CD14-positive monocyte (primary cell): ENCODE measurements around the gene ACTL10. TPM values are rescaled to one million over a fixed set of nuclear protein-coding genes. Genes with fewer than 3 reads are reported as not detected.

Experiments
- DNase-seq, 3 donors: peaks; one replicate each; pipeline ENCODE4 v3.0.0-alpha.2; 2011 to 2022
- H2AFZ ChIP-seq: 2 replicates; pipeline ENCODE4 v1.6.0; 2012; ENCODE audit warnings: mild to moderate bottlenecking, low read depth, low read length, inconsistent platforms; ENCODE audit not compliant: insufficient read depth, poor library complexity, severe bottlenecking
- H3K27ac ChIP-seq, 2 donors: 1 replicate in 1 of 2; 2 replicates in 1 of 2; pipeline ENCODE4 v1.5.1; 2012 to 2013; ENCODE audit warnings: low read length in 2 of 2, control low read depth in 1 of 2, inconsistent platforms in 1 of 2, low read depth in 1 of 2, mild to moderate bottlenecking in 1 of 2
- H3K27me3 ChIP-seq, 2 donors: one replicate each; pipeline versions ENCODE4 v1.6.0 to v1.6.1; 2011 to 2013; ENCODE audit warnings: low read length in 2 of 2; ENCODE audit not compliant: control insufficient read depth in 2 of 2, insufficient read depth in 2 of 2
- H3K36me3 ChIP-seq, 2 donors: replicated peaks in 1 of 2; 1 replicate in 1 of 2; 2 replicates in 1 of 2; pipeline versions ENCODE4 v1.5.1 to v1.6.1; 2012 to 2013; ENCODE audit warnings: low read length in 2 of 2, control low read depth in 1 of 2, inconsistent platforms in 1 of 2, mild to moderate bottlenecking in 1 of 2; ENCODE audit not compliant: insufficient read depth in 2 of 2, control insufficient read depth in 1 of 2
- H3K4me1 ChIP-seq, 2 donors: 1 replicate in 1 of 2; 2 replicates in 1 of 2; pipeline versions ENCODE4 v1.5.1 to v1.6.1; 2012 to 2013; ENCODE audit warnings: low read length in 2 of 2, control low read depth in 1 of 2, inconsistent platforms in 1 of 2, mild to moderate bottlenecking in 1 of 2, moderate library complexity in 1 of 2; ENCODE audit not compliant: insufficient read depth in 2 of 2, control insufficient read depth in 1 of 2
- H3K4me2 ChIP-seq: replicated peaks from 2 replicates; pipeline ENCODE3; 2012; ENCODE audit warnings: low read length, moderate library complexity, mild to moderate bottlenecking; ENCODE audit not compliant: poor library complexity, severe bottlenecking; ENCODE audit errors: extremely low read depth
- H3K4me3 ChIP-seq, 3 experiments: fragments of 200-600 bp in 1 of 3; sonication (generic) in 1 of 3; replicated peaks in 1 of 3; 1 replicate in 2 of 3; 2 replicates in 1 of 3; pipeline ENCODE4 v1.5.1; 2011 to 2013; ENCODE audit warnings: low read length in 3 of 3, mild to moderate bottlenecking in 3 of 3, control low read depth in 2 of 3, low read depth in 2 of 3, inconsistent platforms in 1 of 3, moderate library complexity in 1 of 3
- H3K79me2 ChIP-seq: 2 replicates; pipeline ENCODE4 v1.6.0; 2012; ENCODE audit warnings: mild to moderate bottlenecking, control low read depth, inconsistent platforms, low read length, moderate library complexity; ENCODE audit not compliant: insufficient read depth
- H3K9ac ChIP-seq: 2 replicates; pipeline ENCODE4 v1.6.0; 2017; ENCODE audit warnings: low read length, mild to moderate bottlenecking; ENCODE audit not compliant: insufficient read depth, poor library complexity, severe bottlenecking
- H3K9me3 ChIP-seq, 2 donors: replicated peaks in 1 of 2; 1 replicate in 1 of 2; 2 replicates in 1 of 2; pipeline versions ENCODE4 v1.5.1 to v1.6.1; 2012 to 2013; ENCODE audit warnings: low read length in 2 of 2, control low read depth in 1 of 2; ENCODE audit not compliant: control insufficient read depth in 1 of 2, insufficient read depth in 1 of 2
- H4K20me1 ChIP-seq: 2 replicates; pipeline ENCODE4 v1.6.0; 2012; ENCODE audit warnings: mild to moderate bottlenecking, low read length, control low read depth, moderate library complexity; ENCODE audit not compliant: insufficient read depth
- H3K27ac Mint-ChIP-seq, 7 donors: one replicate each; pipeline ENCODE4 v1.8.0; 2020; ENCODE audit warnings: mild to moderate bottlenecking in 7 of 7, mixed read lengths in 7 of 7, moderate library complexity in 6 of 7, inconsistent platforms in 2 of 7
- H3K27me3 Mint-ChIP-seq, 3 donors: one replicate each; pipeline ENCODE4 v1.8.0; 2021 to 2022; ENCODE audit warnings: low read depth in 3 of 3, mild to moderate bottlenecking in 3 of 3, mixed read lengths in 3 of 3, moderate library complexity in 3 of 3, inconsistent platforms in 1 of 3
- H3K36me3 Mint-ChIP-seq, 2 donors: one replicate each; pipeline ENCODE4 v1.8.0; 2020; ENCODE audit warnings: mixed read lengths in 2 of 2, inconsistent platforms in 1 of 2, mild to moderate bottlenecking in 1 of 2
- H3K4me1 Mint-ChIP-seq: one replicate; pipeline ENCODE4 v1.8.0; 2020; ENCODE audit warnings: mild to moderate bottlenecking, mixed read lengths
- H3K4me3 Mint-ChIP-seq, 2 donors: one replicate each; pipeline ENCODE4 v1.8.0; 2020; ENCODE audit warnings: mild to moderate bottlenecking in 2 of 2, mixed read lengths in 2 of 2, moderate library complexity in 1 of 2
- H3K9me3 Mint-ChIP-seq, 7 donors: one replicate each; pipeline ENCODE4 v1.8.0; 2020 to 2022; ENCODE audit warnings: mixed read lengths in 7 of 7, mild to moderate bottlenecking in 6 of 7, moderate library complexity in 6 of 7, inconsistent platforms in 2 of 7
- CTCF ChIP-seq: fragments of 200-600 bp; IDR thresholded peaks from one replicate; pipeline ENCODE4 v1.8.0; 2022; ENCODE audit warnings: antibody characterized with exemption, mild to moderate bottlenecking
- WGBS: methylation state at CpG from one replicate; pipeline ENCODE4 v1.1.5; 2013; ENCODE audit warnings: missing lambda C conversion rate; ENCODE audit not compliant: insufficient coverage; 5-methylcytosine and 5-hydroxymethylcytosine counted together
- intact Hi-C, 2 donors: fragments of 100-400 bp; cut with micrococcal nuclease; formaldehyde crosslinking; loops; one replicate each; pipeline versions ENCODE4 v1.15.0 to v1.15.1; 2023
- polyA plus RNA-seq, 3 donors: library from polyadenylated mRNA; depleted of rRNA in 1 of 3; unstranded in 2 of 3; stranded (reverse) in 1 of 3; fragments of 300-500 nt in 2 of 3; fragments of >200 nt in 1 of 3; fragmentation: Illumina TruSeq in 2 of 3; gene quantifications; 1 replicate in 2 of 3; 2 replicates in 1 of 3; pipeline ENCODE4 v1.2.3, GENCODE V29; 2012 to 2021

ACTL10 gene
- polyA plus RNA-seq, 3 donors, result 0.31 to 1.2 (median 1.1) TPM

GRCh38 chr20:33654680-33655161 is 12.0 kb upstream of the ACTL10 start:
- H3K4me3 Mint-ChIP-seq, result no peak overlapping the region
- Histone ChIP-seq H3K9ac (no peak overlapping the region), H3K4me3 (no peak overlapping the region), H3K36me3 (no peaks in the 10 kb centered on the region), H2AFZ (no peak overlapping the region), H3K27me3 (no peaks in the 10 kb centered on the region), H4K20me1 (no peaks in the 10 kb centered on the region), H3K9me3 (no peaks in the 10 kb centered on the region), H3K27ac (no peak overlapping the region), H3K4me2 (no peak overlapping the region), H3K79me2 (no peaks in the 10 kb centered on the region), H3K4me1 (no peaks in the 10 kb centered on the region)
- H3K9me3 Mint-ChIP-seq, result no peaks in the 10 kb centered on the region
- intact Hi-C loops, result no loop called here
- peaks cover 0 to 3% of the 10 kb centered on the region in 2 donors for H3K36me3 Mint-ChIP-seq
- peaks cover 6% of the 10 kb centered on the region for H3K4me1 Mint-ChIP-seq
- DNase-seq, result no peak
- WGBS, result 86% methylated on average over 14 of the region's 14 CpGs
- no peak overlapping the region for H3K27ac Mint-ChIP-seq
- H3K27me3 Mint-ChIP-seq, result peaks cover 1 to 9% (median 2%) of the 10 kb centered on the region in 3 donors
- no peak for TF ChIP-seq CTCF

GRCh38 chr20:33655164-33655563 is 11.6 kb upstream of the ACTL10 start:
- Mint-ChIP-seq H3K27ac (no peak overlapping the region), H3K27me3 (peaks cover 1 to 9% (median 2%) of the 10 kb centered on the region in 3 donors), H3K4me1 (peaks cover 6% of the 10 kb centered on the region), H3K36me3 (peaks cover 0 to 3% of the 10 kb centered on the region in 2 donors), H3K4me3 (no peak overlapping the region), H3K9me3 (no peaks in the 10 kb centered on the region)
- Histone ChIP-seq H3K9ac (no peak overlapping the region), H3K4me3 (no peak overlapping the region), H3K4me1 (no peaks in the 10 kb centered on the region), H3K27ac (no peak overlapping the region), H3K4me2 (no peak overlapping the region), H2AFZ (no peak overlapping the region), H3K9me3 (no peaks in the 10 kb centered on the region), H3K79me2 (no peaks in the 10 kb centered on the region), H3K36me3 (no peaks in the 10 kb centered on the region), H4K20me1 (no peaks in the 10 kb centered on the region), H3K27me3 (no peaks in the 10 kb centered on the region)
- WGBS, result 90% methylated on average over 2 of the region's 4 CpGs
- DNase-seq, result no peak
- intact Hi-C loops, result no loop called here
- no peak for TF ChIP-seq CTCF
